T-helper 1 cell treated with Interleukin-12 subunit alpha and Interleukin-12 subunit beta and Interleukin-4 antibody, amounts not matched to agents 30 μg/mL and 1 μg/mL, for 36 hours (primary cell): Measurements from ENCODE around the gene MCC.

ENCODE experiments used
- H3K27ac Mint-ChIP-seq: one replicate; pipeline ENCODE4 v1.8.0; 2021; ENCODE audit warnings: mild to moderate bottlenecking, mixed read lengths
- H3K27me3 Mint-ChIP-seq: one replicate; pipeline ENCODE4 v1.8.0; 2021; ENCODE audit warnings: low read depth, mixed read lengths
- H3K36me3 Mint-ChIP-seq: one replicate; pipeline ENCODE4 v1.8.0; 2021; ENCODE audit warnings: low read depth, mixed read lengths
- H3K4me1 Mint-ChIP-seq: one replicate; pipeline ENCODE4 v1.8.0; 2021; ENCODE audit warnings: low read depth, mixed read lengths
- H3K4me3 Mint-ChIP-seq: one replicate; pipeline ENCODE4 v1.8.0; 2021; ENCODE audit warnings: mild to moderate bottlenecking, moderate library complexity, mixed read lengths
- H3K9me3 Mint-ChIP-seq: one replicate; pipeline ENCODE4 v1.8.0; 2021; ENCODE audit warnings: mixed read lengths

Gene MCC

DNA sequence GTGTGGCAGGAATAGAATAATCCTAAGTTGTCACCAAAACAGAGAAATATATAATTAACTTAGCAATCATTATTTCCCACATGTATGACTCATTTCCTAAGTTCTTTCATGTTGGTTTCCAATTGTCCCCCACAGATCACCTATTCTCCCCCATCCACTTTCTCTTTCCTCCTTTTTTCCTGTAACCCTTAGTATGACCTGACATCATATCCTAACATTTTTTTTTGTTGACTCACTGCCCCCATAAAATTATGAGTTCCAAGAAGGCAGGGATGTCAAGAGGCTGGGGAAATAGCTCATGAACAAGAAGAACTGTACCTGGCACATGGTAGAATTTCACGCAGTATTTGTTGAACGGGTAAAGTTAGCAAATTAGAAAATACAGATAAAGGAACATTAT lies 324.9 kb downstream of the MCC start:
- no peaks in the 10 kb centered on the region for H3K4me1 Mint-ChIP-seq
- no peak overlapping the region for H3K27ac Mint-ChIP-seq
- no peaks in the 10 kb centered on the region for H3K36me3 Mint-ChIP-seq
- no peaks in the 10 kb centered on the region for H3K9me3 Mint-ChIP-seq
- no peak overlapping the region for H3K4me3 Mint-ChIP-seq
- peaks cover 7% of the 10 kb centered on the region for H3K27me3 Mint-ChIP-seq

DNA sequence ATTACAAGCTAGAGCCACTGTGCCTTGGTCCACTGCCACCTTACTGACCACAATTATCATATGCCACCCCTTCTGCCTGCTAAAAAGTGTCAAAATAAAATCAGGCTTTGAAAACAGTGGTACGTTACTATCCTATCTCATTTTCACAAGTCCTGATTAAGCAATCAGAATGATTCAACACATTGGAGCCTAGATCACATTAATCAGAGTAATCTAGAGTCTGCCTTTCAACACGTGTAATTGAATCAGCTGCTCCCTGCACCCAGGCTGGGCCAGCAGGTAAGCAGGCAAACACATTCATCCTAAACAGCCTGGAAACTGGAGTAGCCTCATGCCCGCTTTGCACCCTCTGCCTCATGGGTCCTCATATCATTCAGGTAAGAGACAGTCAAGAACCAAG lies 325.5 kb downstream of the MCC start:
- Mint-ChIP-seq H3K4me3 (no peak overlapping the region), H3K27me3 (peaks cover 7% of the 10 kb centered on the region), H3K27ac (no peak overlapping the region), H3K9me3 (no peaks in the 10 kb centered on the region), H3K36me3 (no peaks in the 10 kb centered on the region), H3K4me1 (no peaks in the 10 kb centered on the region)

DNA sequence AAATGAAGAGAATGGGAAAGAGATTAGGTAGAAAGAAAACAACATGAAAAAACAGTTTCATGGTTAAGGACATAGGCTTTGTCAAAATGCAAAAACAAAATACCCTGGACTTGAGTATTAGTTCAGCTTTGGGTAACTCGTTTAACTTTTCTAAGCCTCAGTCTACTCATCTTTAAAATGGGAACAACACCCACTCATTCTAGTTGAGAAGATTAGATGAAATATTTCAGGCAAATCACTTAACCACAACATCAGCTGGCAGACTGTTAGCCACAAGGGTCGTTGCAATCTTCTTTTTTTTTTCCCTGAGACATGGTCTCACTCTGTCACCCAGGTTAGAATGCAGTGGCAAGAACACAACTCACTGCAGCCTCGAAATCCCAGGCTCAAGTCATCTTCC lies 326.0 kb downstream of the MCC start:
- Mint-ChIP-seq H3K27ac (no peak overlapping the region), H3K4me3 (no peak overlapping the region), H3K27me3 (peaks cover 7% of the 10 kb centered on the region)

DNA sequence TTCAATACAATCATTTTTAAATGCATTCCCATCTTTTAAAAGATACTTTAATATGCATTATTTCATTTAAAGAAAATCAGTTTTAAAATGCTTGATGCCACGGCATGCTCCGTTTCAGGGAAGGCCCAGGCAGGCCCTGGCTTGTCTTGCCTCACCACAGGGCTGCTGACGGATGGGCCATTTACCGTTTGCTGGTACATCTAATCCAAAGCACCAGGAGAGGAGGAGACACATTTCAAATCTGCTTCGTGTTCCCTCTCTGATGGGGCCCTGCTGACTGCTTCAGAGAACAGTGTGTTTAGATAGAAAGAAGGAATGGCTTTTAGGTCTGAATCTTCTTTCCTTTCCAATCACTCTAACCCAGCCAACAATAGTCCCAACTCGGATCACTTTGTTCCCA lies 326.4 kb downstream of the MCC start:
- no peak overlapping the region for H3K27ac Mint-ChIP-seq
- no peaks in the 10 kb centered on the region for H3K9me3 Mint-ChIP-seq
- peaks cover 5% of the 10 kb centered on the region for H3K27me3 Mint-ChIP-seq
- no peak overlapping the region for H3K4me3 Mint-ChIP-seq
- no peaks in the 10 kb centered on the region for H3K4me1 Mint-ChIP-seq
- H3K36me3 Mint-ChIP-seq, result no peaks in the 10 kb centered on the region

More for the DNA sequence above, 326.0 kb downstream of the MCC start:
- H3K4me1 Mint-ChIP-seq, result no peaks in the 10 kb centered on the region
- no peaks in the 10 kb centered on the region for H3K9me3 Mint-ChIP-seq
- H3K36me3 Mint-ChIP-seq, result no peaks in the 10 kb centered on the region

DNA sequence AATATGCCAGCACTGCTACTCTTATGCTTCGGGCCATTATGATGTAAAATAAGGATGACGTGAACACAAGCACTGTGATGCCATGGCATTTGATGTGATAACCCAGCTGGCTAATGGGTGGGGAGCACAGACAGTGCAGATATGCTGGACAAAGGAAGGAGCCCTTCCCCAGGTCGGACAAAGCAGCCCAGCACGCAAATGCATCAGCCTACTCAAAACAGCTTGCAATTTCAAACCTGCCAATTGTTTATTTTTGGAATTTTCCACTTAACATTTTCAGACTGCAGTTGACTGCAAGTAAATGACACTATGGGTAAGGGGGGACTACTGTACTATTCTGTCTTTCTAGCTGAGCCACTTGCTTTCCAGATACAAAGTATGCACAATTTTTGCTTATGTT lies 330.4 kb downstream of the MCC start:
- Mint-ChIP-seq H3K27ac (no peak overlapping the region), H3K36me3 (no peaks in the 10 kb centered on the region), H3K4me3 (no peak overlapping the region), H3K27me3 (no peaks in the 10 kb centered on the region), H3K9me3 (no peaks in the 10 kb centered on the region), H3K4me1 (no peaks in the 10 kb centered on the region)

DNA sequence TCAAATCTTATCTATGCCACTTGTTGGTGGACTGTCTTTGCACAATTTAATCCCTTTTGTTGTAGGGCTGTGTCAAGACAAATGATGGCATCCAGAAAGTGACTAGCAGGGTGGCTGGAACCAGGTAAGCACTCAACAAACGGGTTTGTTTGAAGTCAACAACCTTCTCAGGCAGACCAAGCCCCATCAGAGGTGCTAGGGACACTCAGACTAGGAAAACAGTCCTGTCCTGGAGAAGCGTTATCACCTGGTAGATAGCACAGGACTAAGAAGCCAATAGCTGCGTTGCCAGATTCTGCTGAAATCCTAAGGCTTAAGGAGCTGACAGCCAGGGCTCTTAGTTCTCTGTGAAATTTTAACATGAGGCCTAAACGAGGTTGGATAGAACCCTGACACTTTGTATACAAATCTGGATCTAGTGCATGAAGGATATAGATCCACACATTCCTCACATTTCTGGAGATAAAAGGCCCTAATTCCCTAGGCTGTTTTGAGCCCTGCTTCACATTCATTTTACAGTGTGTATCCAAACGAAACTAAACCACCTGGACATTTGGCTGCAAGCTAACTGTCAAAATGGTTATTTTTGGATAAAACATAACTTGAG lies 331.9 kb downstream of the MCC start:
- H3K27me3 Mint-ChIP-seq, result no peaks in the 10 kb centered on the region
- H3K9me3 Mint-ChIP-seq, result no peaks in the 10 kb centered on the region
- H3K27ac Mint-ChIP-seq, result no peak overlapping the region
- no peaks in the 10 kb centered on the region for H3K4me1 Mint-ChIP-seq
- no peak overlapping the region for H3K4me3 Mint-ChIP-seq
- no peaks in the 10 kb centered on the region for H3K36me3 Mint-ChIP-seq

DNA sequence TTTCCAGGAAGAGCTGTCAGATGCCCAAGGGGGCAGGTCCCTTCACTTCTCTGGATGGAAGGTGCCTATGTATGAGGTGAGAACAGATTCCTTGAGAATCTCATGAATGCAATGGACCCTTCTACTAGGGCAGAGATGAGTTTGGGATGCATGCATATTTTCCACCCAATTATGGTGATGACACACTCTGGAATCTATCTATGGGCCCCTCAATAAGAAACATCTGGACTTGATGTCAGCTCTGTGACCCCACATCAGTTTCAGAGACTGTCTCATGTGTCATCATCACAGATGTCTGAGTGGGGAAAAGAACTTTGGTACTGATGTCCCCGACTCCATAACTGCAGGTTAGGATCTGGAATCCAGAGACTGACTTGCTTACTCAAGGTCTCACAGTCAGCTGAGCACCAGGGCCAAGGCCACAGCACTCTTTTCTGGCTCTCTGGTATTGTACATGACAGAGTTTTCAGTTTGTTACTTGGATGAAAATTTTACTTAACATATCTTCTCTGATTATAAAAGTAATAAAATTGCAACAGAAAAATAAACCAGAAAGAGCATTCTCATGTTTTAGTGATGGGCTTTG lies 334.6 kb downstream of the MCC start:
- no peak overlapping the region for H3K4me3 Mint-ChIP-seq
- no peaks in the 10 kb centered on the region for H3K4me1 Mint-ChIP-seq
- H3K9me3 Mint-ChIP-seq, result no peaks in the 10 kb centered on the region
- no peaks in the 10 kb centered on the region for H3K27me3 Mint-ChIP-seq
- H3K36me3 Mint-ChIP-seq, result no peaks in the 10 kb centered on the region
- H3K27ac Mint-ChIP-seq, result no peak overlapping the region

DNA sequence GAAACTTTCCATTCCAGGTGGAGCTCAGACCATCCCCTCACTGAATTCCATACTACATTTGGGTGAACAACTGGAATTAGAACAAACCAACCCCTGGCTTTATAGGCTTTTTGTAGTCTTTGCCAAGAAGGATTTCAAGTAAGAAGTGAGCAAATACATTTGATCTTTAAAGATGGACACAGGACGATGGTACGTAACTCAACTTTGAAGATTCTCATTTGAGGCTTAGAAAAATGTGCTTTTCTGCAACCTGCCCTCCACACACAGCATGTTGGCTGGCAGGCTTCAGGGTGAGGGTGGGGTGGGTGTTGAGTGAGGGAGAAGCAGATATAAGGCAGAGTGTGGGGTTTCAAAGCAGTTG lies 335.9 kb downstream of the MCC start:
- no peaks in the 10 kb centered on the region for H3K9me3 Mint-ChIP-seq
- H3K36me3 Mint-ChIP-seq, result no peaks in the 10 kb centered on the region
- peaks cover 6% of the 10 kb centered on the region for H3K27me3 Mint-ChIP-seq
- no peaks in the 10 kb centered on the region for H3K4me1 Mint-ChIP-seq
- no peak overlapping the region for H3K27ac Mint-ChIP-seq
- H3K4me3 Mint-ChIP-seq, result no peak overlapping the region

DNA sequence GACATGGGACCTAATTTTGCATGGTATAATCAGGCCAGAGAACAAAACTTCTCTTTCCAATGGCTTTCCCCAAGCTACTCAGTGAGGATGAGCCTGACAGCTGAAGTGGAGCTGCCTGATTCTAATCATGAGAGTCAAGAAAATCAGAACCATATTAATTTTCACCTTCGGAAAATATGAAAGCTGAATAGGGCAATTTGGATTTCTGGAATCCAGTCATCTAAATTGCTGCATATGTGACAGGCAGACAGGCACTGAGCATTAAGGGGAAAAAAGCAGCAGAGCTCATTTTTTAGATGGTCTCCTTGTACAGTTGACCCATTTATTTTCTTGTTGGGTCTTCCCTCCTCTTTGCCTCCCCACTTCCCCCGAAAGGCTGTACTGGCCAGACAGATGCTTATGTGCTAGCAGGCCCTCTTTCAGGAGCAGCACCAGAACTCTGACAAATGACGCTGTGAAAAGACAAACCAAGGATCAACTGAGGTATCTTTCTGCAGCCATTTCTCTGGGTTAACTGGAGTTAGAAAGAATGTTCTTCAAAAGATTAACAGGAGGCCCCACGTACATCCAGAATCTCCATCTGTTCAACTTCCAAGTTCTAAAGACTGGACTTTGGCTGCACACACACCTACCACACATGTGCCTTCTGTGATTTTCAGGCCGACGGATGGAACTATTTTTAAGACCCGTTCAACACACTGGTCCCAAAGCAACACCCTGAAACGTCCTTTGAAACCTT lies 336.4 kb downstream of the MCC start:
- Mint-ChIP-seq H3K36me3 (no peaks in the 10 kb centered on the region), H3K4me3 (no peak overlapping the region), H3K4me1 (no peaks in the 10 kb centered on the region), H3K27me3 (peaks cover 6% of the 10 kb centered on the region), H3K9me3 (no peaks in the 10 kb centered on the region), H3K27ac (no peak overlapping the region)

DNA sequence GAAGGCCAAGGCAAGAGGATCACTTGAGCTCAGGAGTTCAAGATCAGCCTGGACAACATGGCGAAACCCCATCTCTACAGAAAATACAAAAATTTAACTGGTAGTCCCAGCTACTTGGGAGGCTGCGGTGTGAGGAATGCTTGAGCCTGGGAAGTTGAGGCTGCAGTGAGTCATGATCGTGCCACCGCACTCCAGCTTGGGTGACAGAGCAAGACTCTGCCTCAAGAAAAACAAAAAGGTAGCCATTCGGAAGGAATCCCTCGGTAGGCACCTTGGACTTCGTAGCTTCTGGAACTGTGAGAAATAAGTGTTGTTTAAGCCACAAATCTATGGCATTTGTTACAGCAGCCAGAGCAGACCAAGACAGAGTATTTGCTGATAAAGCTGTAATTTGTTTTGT lies 337.4 kb downstream of the MCC start:
- Mint-ChIP-seq H3K36me3 (no peaks in the 10 kb centered on the region), H3K4me1 (no peaks in the 10 kb centered on the region), H3K4me3 (no peak overlapping the region), H3K27ac (no peak overlapping the region), H3K27me3 (peaks cover 6% of the 10 kb centered on the region), H3K9me3 (no peaks in the 10 kb centered on the region)

DNA sequence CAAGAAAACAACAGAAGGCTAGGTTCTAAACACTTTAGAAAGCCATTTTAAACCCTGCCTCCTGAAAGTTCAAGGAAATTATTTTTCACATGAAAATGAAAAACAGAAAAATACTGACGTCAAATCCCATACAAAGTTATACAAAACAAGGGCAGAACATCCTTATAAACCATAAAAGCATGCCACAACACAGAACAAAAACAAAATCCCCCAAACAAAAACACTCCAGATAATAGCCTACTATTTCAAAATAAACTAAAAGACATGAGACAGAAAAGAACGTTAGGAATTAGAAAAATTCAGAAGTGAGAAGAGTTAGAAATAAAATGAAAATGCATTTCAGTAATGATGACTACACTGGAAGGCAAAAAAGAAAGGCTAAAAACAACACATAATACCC lies 338.0 kb downstream of the MCC start:
- no peak overlapping the region for H3K4me3 Mint-ChIP-seq
- H3K4me1 Mint-ChIP-seq, result no peaks in the 10 kb centered on the region
- H3K9me3 Mint-ChIP-seq, result no peaks in the 10 kb centered on the region
- no peaks in the 10 kb centered on the region for H3K36me3 Mint-ChIP-seq
- no peak overlapping the region for H3K27ac Mint-ChIP-seq
- peaks cover 6% of the 10 kb centered on the region for H3K27me3 Mint-ChIP-seq

DNA sequence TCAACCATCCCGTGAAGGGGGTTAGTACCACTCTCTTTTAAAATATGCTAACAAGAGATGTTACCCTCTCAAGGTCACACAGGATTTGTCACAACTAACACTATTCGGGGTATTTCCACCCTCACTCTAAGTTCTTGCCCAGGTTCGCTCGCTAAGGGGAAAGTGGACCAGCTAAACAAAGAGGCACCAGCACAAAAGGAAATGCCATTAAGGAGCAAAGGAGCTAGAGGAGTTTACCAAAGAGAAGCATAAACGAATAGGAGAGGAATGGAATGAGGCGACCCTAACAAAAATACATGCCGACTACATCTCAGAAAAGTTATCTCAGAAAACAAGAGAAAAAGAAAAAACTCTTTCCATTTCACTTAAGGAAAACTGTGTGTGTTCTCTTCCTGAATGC lies 340.7 kb downstream of the MCC start:
- H3K4me3 Mint-ChIP-seq, result no peak overlapping the region
- H3K27me3 Mint-ChIP-seq, result peaks cover 6% of the 10 kb centered on the region
- H3K27ac Mint-ChIP-seq, result no peak overlapping the region

DNA sequence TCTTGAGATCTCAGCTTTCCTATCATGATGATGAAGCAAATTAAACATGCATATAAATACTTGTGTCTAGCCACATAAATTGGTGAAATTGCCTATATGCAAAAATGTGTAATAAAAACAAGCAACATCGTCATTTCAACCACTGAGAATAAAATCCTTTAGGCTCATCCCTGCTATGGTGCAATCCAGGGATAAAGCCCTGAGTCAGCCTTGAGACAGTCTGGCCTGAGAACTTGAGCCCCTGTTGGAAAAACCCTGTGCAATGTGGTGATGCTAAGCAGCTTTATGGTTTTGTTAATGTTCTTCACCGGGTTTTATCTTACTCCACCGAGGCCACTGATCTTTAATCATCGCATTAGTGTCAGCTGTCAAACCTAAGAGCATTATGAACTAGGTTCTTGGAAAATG lies 341.1 kb downstream of the MCC start:
- no peaks in the 10 kb centered on the region for H3K4me1 Mint-ChIP-seq
- no peak overlapping the region for H3K4me3 Mint-ChIP-seq
- H3K27ac Mint-ChIP-seq, result no peak overlapping the region
- no peaks in the 10 kb centered on the region for H3K36me3 Mint-ChIP-seq
- H3K9me3 Mint-ChIP-seq, result no peaks in the 10 kb centered on the region
- H3K27me3 Mint-ChIP-seq, result peaks cover 6% of the 10 kb centered on the region

More for the DNA sequence above, 340.7 kb downstream of the MCC start:
- no peaks in the 10 kb centered on the region for H3K4me1 Mint-ChIP-seq
- no peaks in the 10 kb centered on the region for H3K36me3 Mint-ChIP-seq
- no peaks in the 10 kb centered on the region for H3K9me3 Mint-ChIP-seq

DNA sequence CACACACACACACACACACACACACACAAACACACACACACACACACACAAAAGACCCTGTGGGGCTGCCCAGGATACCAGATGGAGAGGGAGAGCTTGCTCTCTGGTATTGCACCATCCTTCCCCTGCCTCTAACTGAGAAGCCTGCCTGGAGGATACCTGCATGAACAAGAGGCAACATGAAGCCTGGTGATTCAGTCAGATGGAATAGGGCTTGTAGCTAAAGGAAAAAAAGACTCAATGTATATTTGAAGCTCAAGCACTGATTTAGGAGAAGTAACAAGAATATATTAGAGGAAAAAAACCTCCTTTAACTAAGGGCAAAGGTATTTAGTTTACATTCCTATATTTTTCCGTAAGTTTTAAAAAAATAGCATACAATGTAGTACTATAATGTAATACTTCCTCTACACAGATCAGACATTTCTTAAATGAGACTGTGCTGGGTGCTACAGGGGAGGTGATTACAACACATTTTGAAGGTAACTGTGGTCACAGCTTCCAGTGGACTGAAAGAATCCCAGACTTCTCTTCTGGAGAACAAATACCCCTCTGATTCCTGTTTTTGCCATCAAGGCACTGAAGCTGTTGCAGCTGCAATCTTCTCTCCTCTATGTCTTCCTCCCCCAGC lies 342.4 kb downstream of the MCC start:
- Mint-ChIP-seq H3K9me3 (no peaks in the 10 kb centered on the region), H3K27me3 (peaks cover 6% of the 10 kb centered on the region), H3K36me3 (no peaks in the 10 kb centered on the region), H3K4me3 (no peak overlapping the region), H3K4me1 (no peaks in the 10 kb centered on the region), H3K27ac (no peak overlapping the region)

DNA sequence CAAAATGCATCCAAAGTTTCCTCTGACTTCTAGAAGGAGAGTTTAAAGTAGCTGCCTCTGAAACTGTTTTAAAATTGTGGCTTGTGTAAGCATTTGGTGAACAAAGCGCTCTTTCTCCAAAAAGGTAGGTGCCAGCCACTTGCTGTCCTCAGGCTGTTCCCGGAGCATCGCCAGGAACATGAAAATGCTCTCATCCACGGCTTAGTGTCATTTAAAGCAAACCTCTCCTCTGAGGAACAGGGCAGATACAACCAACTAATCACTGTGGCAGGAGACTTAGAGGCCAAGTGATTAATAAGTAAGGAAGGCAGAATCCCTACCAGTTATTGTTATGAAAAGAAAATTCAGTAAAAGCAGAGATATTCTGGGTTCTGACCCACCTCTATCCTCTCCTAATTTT lies 346.1 kb downstream of the MCC start:
- peaks cover 3% of the 10 kb centered on the region for H3K27me3 Mint-ChIP-seq
- no peak overlapping the region for H3K27ac Mint-ChIP-seq
- H3K36me3 Mint-ChIP-seq, result no peaks in the 10 kb centered on the region
- no peaks in the 10 kb centered on the region for H3K4me1 Mint-ChIP-seq
- no peak overlapping the region for H3K4me3 Mint-ChIP-seq
- H3K9me3 Mint-ChIP-seq, result no peaks in the 10 kb centered on the region
